Activated T-helper 2 cell treated with anti-CD3 and anti-CD28 coated beads, Interferon-gamma antibody, Interleukin-2, Interleukin-4, amounts not matched to agents 10 μg/mL and 5 μg/mL and 100 μg/mL, durations not matched to agents 14 hours and 24 hours and 36 hours (primary cell): Measurements from ENCODE around the gene PDE2A. TPM values are rescaled to one million over a fixed set of nuclear protein-coding genes. Genes with fewer than 3 reads are reported as not detected.

Experiments used
- DNase-seq: peaks from one replicate; pipeline ENCODE4 v3.0.0; 2021; ENCODE audit warnings: low spot score
- H3K27ac Mint-ChIP-seq: one replicate; pipeline ENCODE4 v1.8.0; 2021; ENCODE audit warnings: mixed read lengths
- H3K27me3 Mint-ChIP-seq: one replicate; pipeline ENCODE4 v1.8.0; 2021; ENCODE audit warnings: low read depth, mixed read lengths
- H3K36me3 Mint-ChIP-seq: one replicate; pipeline ENCODE4 v1.8.0; 2021; ENCODE audit warnings: low read depth, mixed read lengths
- H3K4me1 Mint-ChIP-seq: one replicate; pipeline ENCODE4 v1.8.0; 2021; ENCODE audit warnings: low read depth, mixed read lengths
- H3K4me3 Mint-ChIP-seq: one replicate; pipeline ENCODE4 v1.8.0; 2021; ENCODE audit warnings: low read depth, mild to moderate bottlenecking, moderate library complexity, mixed read lengths
- H3K9me3 Mint-ChIP-seq: one replicate; pipeline ENCODE4 v1.8.0; 2021; ENCODE audit warnings: mixed read lengths
- intact Hi-C: fragments of 100-400 bp; cut with micrococcal nuclease; formaldehyde crosslinking; loops from one replicate; pipeline ENCODE4 v1.15.1; 2023
- total RNA-seq: library from RNA; stranded (reverse); gene quantifications from 2 replicates; pipeline ENCODE4 v1.2.3, GENCODE V29; 2022

The PDE2A gene
- total RNA-seq, 1 donor from 2014 or later, result 0.62 TPM

DNA sequence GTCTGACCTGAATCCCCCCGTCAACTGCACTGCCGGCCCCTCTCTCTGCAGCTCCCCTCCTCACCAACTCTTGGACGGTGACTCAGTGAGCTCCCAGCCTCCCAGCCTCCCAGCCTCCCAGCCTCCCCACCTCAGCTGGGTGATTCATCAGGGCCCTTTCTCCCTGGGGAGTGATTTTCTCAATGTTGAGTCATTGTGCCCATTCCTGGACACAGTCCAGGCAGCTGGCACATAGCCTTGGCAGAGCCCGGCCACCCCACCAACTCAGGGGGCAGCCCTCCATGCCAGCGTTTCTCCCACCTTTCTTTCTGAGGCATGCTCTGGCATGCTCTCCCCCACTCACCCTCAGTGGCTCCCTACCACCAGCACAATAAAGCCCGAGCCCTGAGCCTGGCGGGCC lies 30.7 kb downstream of the PDE2A start:
- Mint-ChIP-seq H3K9me3 (no peaks in the 10 kb centered on the region), H3K27me3 (peaks cover 5% of the 10 kb centered on the region), H3K4me3 (peak overlapping the region; percentile 20), H3K36me3 (no peaks in the 10 kb centered on the region), H3K4me1 (no peaks in the 10 kb centered on the region), H3K27ac (no peak overlapping the region)
- no peak for DNase-seq
- intact Hi-C loops, result loop anchor here (1.0 kb wide), 3 partner anchors 54 to 172 kb away; no protein-coding TSS in a partner anchor

DNA sequence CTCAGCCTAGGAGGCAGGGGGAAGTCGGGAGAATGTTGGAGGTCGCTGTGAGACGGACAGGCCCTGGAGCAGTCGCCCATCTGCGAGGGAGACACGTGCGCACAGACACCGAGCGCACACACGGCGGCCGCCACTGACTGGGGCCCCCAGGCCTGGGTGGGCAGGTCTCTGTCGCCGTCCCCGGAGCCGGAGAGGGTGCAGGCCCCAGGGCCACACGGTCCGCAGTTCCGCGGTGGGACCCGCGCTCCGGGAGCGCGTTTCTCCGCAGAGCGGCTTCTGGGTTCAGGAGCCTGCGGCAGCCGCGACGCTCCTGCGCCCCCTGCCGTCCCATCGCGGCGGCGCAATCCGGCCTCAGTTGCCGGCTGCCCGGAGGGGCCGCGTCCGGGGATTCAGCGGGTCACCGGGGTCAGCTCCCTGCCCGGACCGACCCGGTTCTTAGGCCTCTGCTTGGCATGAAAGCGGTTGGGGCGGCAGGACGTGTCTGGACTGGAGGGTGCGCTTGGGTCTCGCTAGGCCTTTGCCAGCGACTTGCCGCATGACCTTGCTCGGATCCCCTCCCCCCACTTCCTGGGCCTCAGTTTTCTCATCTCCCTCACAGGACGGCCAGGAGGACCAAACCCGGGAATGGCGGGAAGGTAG lies 31.2 kb downstream of the PDE2A start:
- no peaks in the 10 kb centered on the region for H3K36me3 Mint-ChIP-seq
- no peaks in the 10 kb centered on the region for H3K9me3 Mint-ChIP-seq
- H3K4me3 Mint-ChIP-seq, result no peak overlapping the region
- H3K27me3 Mint-ChIP-seq, result peaks cover 5% of the 10 kb centered on the region
- peak; percentile 59 for DNase-seq
- intact Hi-C loops, result loop anchor here (1.0 kb wide), 3 partner anchors 54 to 172 kb away; no protein-coding TSS in a partner anchor
- H3K27ac Mint-ChIP-seq, result no peak overlapping the region
- H3K4me1 Mint-ChIP-seq, result no peaks in the 10 kb centered on the region

DNA sequence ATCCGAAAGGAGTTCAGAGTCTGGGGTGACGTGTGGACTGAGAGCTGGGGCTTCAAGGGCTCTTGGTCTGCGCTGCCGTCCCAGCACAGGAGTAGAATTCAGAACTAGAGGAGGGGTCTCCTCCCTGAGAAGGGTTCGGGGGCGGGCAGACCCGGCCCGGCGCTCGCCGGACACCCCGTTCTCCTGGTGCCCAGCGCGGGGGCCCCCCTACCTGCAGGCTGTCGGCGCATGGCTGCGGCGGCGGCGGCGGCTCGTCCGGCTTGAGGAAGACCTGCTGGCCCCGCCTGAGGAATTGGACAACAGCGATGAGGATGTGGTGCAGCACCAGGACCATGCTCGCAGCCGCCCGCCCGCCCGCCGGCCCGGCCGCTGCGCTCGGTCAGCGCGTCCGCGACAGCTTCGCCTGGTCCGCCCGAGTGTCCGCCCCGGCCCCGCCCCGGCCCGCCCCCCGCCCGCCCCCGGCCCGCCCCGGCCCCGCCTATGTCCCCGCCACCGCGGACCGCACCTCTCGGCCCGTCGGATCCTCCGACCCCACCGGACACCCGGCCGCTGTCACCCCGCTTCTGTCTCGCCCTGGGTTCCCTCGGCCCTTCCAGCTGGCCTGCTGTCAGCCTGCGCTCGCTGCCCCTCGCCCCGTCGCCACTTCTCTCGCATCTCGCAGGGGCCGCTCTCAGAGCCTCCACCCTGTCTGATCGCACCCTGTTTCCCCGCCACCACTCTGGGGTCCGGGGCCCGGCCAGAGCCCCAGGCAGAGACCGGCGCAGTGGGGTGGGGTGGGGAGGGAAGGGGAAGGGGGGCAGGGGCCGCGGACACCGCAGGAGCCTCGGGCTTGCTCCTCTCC lies 32.0 kb downstream of the PDE2A start:
- DNase-seq, result no peak
- H3K4me1 Mint-ChIP-seq, result no peaks in the 10 kb centered on the region
- peak overlapping the region; percentile 33 for H3K4me3 Mint-ChIP-seq
- H3K27me3 Mint-ChIP-seq, result peaks cover 10% of the 10 kb centered on the region
- H3K27ac Mint-ChIP-seq, result no peak overlapping the region
- no peaks in the 10 kb centered on the region for H3K9me3 Mint-ChIP-seq
- H3K36me3 Mint-ChIP-seq, result no peaks in the 10 kb centered on the region
- intact Hi-C loops, result no loop called here

DNA sequence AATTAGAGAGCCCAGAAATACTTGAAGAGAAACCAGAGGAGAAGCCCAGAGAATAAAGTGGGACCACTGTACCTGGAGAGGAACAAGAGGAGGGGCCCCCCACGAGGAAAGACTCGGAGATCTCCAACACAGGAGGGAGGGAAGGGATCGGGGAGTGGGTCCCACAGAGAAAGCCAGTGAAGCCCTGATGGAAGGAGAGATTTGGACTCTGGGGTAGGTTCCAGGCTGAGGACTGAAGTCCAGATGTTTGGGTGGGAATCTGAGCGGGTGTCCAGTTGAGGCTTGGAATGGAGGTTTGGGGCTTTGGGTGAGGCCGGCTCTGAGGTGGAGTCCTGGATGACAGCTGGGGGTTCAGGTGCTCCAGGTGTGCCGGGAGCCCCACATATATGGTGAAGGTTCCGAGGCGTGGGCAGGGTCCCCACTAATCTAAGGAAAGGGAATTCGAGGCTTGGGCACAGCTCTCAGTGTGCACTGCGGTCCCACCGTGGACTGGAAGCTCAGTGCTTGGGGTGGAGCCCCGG lies 32.6 kb downstream of the PDE2A start:
- intact Hi-C loops, result no loop called here
- Mint-ChIP-seq H3K4me3 (no peak overlapping the region), H3K27me3 (peaks cover 14% of the 10 kb centered on the region), H3K9me3 (no peaks in the 10 kb centered on the region), H3K36me3 (no peaks in the 10 kb centered on the region), H3K4me1 (no peaks in the 10 kb centered on the region), H3K27ac (no peak overlapping the region)
- no peak for DNase-seq

DNA sequence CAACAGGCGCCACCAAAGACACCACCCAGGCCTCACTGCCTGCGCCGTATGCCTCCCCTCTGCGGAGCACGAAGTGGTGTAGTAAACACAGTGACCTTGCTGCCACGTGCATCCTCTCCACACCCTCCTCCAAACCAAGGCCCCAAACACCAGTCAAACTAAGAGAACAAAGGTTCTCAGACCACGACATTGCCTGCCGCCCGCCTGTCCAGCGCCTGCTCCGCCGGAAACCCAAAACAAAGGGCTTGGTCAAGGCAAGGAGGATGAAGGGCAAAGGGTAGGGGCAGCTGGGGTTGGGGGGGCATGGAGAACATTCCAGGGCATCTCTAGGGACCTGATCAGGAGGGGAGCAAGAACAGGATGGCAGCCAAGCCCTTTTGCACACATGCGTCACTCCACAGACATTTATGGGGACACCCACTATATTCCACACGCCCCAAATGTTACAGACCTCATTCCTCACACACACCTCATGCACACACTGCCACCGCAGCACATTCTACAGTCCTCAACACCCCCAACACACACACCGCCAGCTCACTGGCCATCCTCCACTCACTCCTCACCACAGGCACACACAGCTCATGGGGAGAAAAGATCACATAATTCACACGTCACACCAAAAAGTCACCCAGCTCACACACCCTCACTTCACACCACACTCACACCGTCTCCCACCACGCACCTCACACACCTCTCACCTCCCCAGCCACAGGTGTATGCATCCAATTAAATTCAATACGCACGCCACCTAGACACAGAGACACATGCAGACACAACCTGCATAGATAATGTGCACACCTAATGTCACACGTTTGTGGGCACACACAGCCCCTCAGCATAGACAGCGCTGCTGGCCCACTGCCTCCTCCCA lies 34.5 kb downstream of the PDE2A start:
- Mint-ChIP-seq H3K27me3 (peaks cover 21% of the 10 kb centered on the region), H3K4me3 (no peak overlapping the region), H3K4me1 (no peaks in the 10 kb centered on the region), H3K27ac (no peak overlapping the region), H3K36me3 (no peaks in the 10 kb centered on the region), H3K9me3 (no peaks in the 10 kb centered on the region)
- intact Hi-C loops, result no loop called here
- DNase-seq, result no peak

DNA sequence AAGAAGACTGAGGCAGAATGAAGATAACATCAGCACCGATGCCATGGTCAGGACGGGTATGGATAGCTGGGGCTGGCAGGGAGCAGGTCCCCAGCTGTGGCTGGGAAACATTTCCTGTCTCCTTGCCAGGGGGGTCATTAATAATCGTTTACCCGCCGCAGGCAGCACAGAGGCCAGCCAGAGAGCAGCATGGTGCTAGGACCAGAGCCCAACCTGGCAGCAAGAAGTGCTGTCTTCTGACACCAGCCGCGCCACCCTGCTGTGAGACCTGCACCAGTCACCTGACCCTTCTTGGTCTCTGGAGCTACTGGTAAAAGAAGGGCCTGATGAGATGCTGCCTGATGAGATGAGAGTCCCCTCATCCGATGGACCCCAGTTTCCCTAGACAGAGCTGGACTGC lies 36.3 kb downstream of the PDE2A start:
- Mint-ChIP-seq H3K27me3 (peaks cover 16% of the 10 kb centered on the region), H3K27ac (no peak overlapping the region), H3K36me3 (no peaks in the 10 kb centered on the region), H3K4me3 (no peak overlapping the region), H3K9me3 (no peaks in the 10 kb centered on the region), H3K4me1 (no peaks in the 10 kb centered on the region)
- intact Hi-C loops, result no loop called here
- no peak for DNase-seq

DNA sequence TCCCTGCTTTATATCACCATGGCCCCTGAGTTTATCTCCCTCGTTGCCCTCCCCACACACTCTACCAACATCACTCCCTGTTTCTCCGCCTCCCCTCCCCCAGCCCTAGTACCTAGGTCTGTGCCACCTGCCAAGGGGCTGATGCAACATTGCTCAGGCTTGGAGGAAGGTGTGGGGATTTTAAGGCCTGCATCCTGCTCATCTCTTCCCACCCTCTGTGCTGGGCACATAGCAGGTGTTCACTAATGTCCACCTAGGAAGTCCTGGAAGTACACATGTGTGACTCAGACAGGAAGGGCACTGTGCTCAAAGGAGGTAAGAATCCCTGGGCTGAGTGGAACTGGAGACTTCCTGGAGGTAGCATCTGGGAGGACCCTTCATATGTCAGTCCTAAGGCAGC lies 37.0 kb downstream of the PDE2A start:
- Mint-ChIP-seq H3K27me3 (peaks cover 16% of the 10 kb centered on the region), H3K36me3 (no peaks in the 10 kb centered on the region), H3K27ac (no peak overlapping the region), H3K4me1 (no peaks in the 10 kb centered on the region), H3K9me3 (no peaks in the 10 kb centered on the region), H3K4me3 (no peak overlapping the region)
- intact Hi-C loops, result no loop called here
- DNase-seq, result no peak

DNA sequence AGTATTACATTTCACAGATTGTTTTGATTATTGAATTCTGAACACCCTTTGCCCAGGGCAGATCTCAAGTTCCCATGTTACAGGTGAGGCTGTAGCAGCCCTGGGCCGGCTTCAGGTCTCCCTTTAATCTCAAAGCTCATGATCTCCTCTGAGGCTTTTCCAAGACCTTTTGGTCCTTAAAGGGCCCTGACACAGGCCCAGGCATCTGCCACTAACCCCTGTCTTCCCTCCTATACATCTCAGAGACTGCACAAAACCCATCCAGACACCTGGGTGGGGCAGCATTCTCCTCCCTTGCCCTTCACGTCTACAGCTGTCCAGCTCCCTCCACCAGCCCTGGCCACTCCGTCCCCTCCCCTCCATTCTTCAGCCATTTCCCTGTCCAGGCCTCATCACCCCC lies 37.8 kb downstream of the PDE2A start:
- Mint-ChIP-seq H3K27me3 (peaks cover 16% of the 10 kb centered on the region), H3K4me1 (no peaks in the 10 kb centered on the region), H3K36me3 (no peaks in the 10 kb centered on the region), H3K9me3 (no peaks in the 10 kb centered on the region), H3K27ac (no peak overlapping the region), H3K4me3 (no peak overlapping the region)
- DNase-seq, result no peak
- intact Hi-C loops, result no loop called here

DNA sequence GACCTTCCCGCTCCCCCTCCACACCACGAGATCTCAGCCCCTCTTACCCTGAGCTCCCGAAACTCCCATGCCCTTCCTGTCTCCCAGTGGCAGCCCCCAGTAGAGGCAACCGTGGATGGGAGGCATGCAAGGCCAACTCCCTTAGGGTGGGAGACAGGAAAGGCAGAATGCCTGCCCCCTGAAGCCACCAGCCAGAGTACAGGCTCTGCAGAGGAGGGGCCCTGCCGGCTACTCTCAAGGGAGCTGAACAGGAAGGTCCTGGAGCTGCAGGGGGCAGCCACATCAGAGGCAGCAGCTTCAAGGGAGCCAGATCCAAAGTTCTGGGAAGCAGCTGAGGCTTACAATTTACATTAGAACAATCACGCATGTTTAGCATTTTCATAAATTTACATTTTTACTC lies 38.3 kb downstream of the PDE2A start:
- intact Hi-C loops, result no loop called here
- H3K4me3 Mint-ChIP-seq, result no peak overlapping the region
- DNase-seq, result no peak
- no peaks in the 10 kb centered on the region for H3K4me1 Mint-ChIP-seq
- no peaks in the 10 kb centered on the region for H3K36me3 Mint-ChIP-seq
- no peaks in the 10 kb centered on the region for H3K9me3 Mint-ChIP-seq
- peaks cover 16% of the 10 kb centered on the region for H3K27me3 Mint-ChIP-seq
- no peak overlapping the region for H3K27ac Mint-ChIP-seq

DNA sequence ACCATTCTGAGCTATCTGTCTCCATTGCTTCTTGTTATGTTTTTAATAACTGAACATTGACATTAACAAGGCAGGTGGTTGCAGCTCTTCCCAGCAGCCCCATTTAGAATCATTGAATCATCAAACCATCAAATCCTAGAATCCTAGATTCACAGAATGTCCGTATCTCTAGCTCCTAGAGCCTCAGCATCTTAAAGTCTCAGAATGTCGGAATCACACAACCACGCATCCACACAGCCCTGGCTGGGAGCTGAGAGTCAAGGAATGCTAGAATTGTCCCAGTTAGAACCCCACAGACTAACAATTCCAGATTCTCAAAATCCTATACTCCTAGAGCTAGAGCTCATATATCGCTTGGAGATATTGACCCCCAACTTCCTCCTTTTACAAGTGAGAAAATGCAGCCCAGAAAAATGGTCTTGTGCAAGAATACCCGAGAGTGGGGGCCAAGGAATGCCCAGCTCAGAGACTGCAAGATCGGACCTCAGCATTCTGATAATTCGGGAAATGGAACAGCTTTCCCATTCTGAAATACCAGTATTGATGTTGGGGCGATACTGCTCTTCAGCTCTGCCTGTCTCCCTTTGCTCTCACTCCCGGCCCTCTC lies 38.8 kb downstream of the PDE2A start:
- H3K27me3 Mint-ChIP-seq, result peaks cover 18% of the 10 kb centered on the region
- no peak overlapping the region for H3K4me3 Mint-ChIP-seq
- no peaks in the 10 kb centered on the region for H3K9me3 Mint-ChIP-seq
- intact Hi-C loops, result no loop called here
- H3K36me3 Mint-ChIP-seq, result no peaks in the 10 kb centered on the region
- DNase-seq, result no peak
- H3K4me1 Mint-ChIP-seq, result no peaks in the 10 kb centered on the region
- no peak overlapping the region for H3K27ac Mint-ChIP-seq

DNA sequence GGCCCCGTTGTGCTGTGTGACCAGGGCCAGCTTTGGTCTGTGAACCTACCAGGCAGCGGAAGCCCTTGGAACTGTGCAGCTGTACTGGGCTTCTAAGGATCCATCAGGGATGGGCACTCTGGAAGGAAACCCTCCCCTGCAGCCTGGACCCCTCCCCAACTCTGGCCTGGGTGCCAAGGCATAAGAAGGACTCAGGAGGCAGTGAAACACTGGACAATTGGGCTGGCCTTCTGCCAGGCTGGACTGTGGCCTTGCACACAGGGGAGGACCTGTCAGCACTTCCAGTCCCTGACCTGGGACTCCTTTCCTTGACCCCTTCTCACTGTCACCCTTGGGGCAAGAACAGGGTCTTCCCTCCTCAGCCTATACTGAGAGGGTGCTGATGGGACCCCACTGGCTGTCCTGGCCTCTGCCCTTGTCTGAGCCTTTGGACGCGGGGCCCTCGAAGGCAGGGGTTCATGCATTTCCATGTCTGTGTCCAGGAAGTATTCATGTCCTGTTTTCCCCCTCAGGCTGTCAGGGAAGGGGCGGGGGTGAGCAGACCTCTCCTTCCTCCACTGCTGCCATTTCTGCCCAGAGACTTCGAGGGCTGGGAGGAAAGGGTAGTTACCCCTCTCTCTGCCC lies 39.6 kb downstream of the PDE2A start:
- H3K27me3 Mint-ChIP-seq, result peaks cover 18% of the 10 kb centered on the region
- H3K36me3 Mint-ChIP-seq, result no peaks in the 10 kb centered on the region
- DNase-seq, result no peak
- no peak overlapping the region for H3K4me3 Mint-ChIP-seq
- no peaks in the 10 kb centered on the region for H3K9me3 Mint-ChIP-seq
- H3K4me1 Mint-ChIP-seq, result no peaks in the 10 kb centered on the region
- H3K27ac Mint-ChIP-seq, result no peak overlapping the region
- intact Hi-C loops, result no loop called here

DNA sequence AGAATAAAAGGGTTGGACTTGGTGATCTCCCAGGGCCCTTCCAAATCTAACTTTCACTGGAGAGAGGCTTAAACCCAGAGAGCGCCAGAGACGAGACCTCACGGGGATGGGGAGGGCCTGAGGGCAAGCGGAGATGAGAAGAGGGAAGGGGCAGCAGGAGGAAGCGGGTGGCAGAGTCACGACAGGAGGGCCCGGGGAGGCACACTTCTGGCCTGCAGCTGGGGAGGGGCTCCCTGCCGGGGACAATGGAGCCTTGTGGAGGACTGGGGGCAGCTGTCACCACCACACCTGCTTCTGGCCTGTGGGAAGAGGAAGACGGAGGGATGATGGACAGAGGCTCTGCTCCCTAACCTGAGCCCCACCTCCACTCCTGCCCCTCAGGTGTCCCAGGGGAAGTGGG lies 40.2 kb downstream of the PDE2A start:
- no peak for DNase-seq
- Mint-ChIP-seq H3K27ac (no peak overlapping the region), H3K9me3 (no peaks in the 10 kb centered on the region), H3K27me3 (peaks cover 18% of the 10 kb centered on the region), H3K36me3 (no peaks in the 10 kb centered on the region), H3K4me1 (no peaks in the 10 kb centered on the region), H3K4me3 (no peak overlapping the region)
- intact Hi-C loops, result no loop called here
